Spleen (tissue), 7 donors: ENCODE results near the gene GMDS.

Source experiments
- CTCF ChIP-seq, 11 experiments: fragments of 200-600 bp in 7 of 11; fragments of 450-650 bp in 4 of 11; sonication (generic) in 4 of 11; IDR thresholded peaks in 8 of 11; conservative IDR thresholded peaks in 3 of 11; 1 replicate in 7 of 11; 2 replicates in 4 of 11; pipeline versions ENCODE4 v1.4.0 to v1.8.0; 2016 to 2021; ENCODE audit warnings: antibody characterized with exemption in 11 of 11, inconsistent platforms in 4 of 11, mild to moderate bottlenecking in 1 of 11
- POLR2AphosphoS5 ChIP-seq, 3 donors: sonication (generic); formaldehyde crosslinking; IDR thresholded peaks; one replicate each; pipeline ENCODE4 v1.5.1; 2017; ENCODE audit warnings: antibody characterized with exemption in 3 of 3
- donor health status: DM: no; HTN: no; CAD: no; lungs with moderate emphysema.
- donor health status: DM: no; HTN: no; CAD: no.
- donor health status: DM: no; HTN: no; CAD: no.

GRCh38 chr6:2173203-2173961 is 72.0 kb downstream of the GMDS start:
- TF ChIP-seq CTCF (IDR thresholded peaks at IDR 0.05 in 8 of 11, conservative IDR thresholded peaks at IDR 0.05 in 3 of 11) (no peak), POLR2AphosphoS5 (IDR thresholded peaks at IDR 0.05) (no peak)
